Fibroblast of lung (primary cell): Measurements from ENCODE around the gene CYP11A1. TPM values are rescaled to one million over a fixed set of nuclear protein-coding genes. Genes with fewer than 3 reads are reported as not detected.

Experiments used
- DNase-seq, 2 donors: peaks; one replicate each; pipeline versions ENCODE4 v3.0.0 to v3.0.0-alpha.2; 2010; ENCODE audit warnings: low read depth in 2 of 2
- H2AFZ ChIP-seq: 2 replicates; pipeline ENCODE4 v1.5.1; 2012; ENCODE audit warnings: low read length, control low read depth, inconsistent platforms
- H3K27ac ChIP-seq: 2 replicates; pipeline ENCODE4 v1.5.1; 2011; ENCODE audit warnings: low read length, control low read depth; ENCODE audit not compliant: insufficient read depth
- H3K27me3 ChIP-seq: 2 replicates; pipeline ENCODE4 v1.5.1; 2011; ENCODE audit warnings: mild to moderate bottlenecking, low read length; ENCODE audit not compliant: control insufficient read depth, insufficient read depth
- H3K36me3 ChIP-seq: 2 replicates; pipeline ENCODE4 v1.5.1; 2011; ENCODE audit warnings: low read length; ENCODE audit not compliant: control insufficient read depth, insufficient read depth
- H3K4me1 ChIP-seq: 2 replicates; pipeline ENCODE4 v1.5.1; 2011; ENCODE audit warnings: low read length; ENCODE audit not compliant: control insufficient read depth, insufficient read depth; ENCODE audit errors: extremely low read depth
- H3K4me2 ChIP-seq: 2 replicates; pipeline ENCODE4 v1.5.1; 2011; ENCODE audit warnings: low read length, control low read depth; ENCODE audit not compliant: insufficient read depth; ENCODE audit errors: extremely low read depth
- H3K4me3 ChIP-seq, 4 experiments: fragments of 200-600 bp in 1 of 4; sonication (generic) in 1 of 4; replicated peaks in 1 of 4; 2 replicates each; pipeline ENCODE4 v1.5.1; 2011 to 2016; ENCODE audit warnings: low read length in 4 of 4, low read depth in 3 of 4, mild to moderate bottlenecking in 3 of 4, control low read depth in 2 of 4, inconsistent platforms in 1 of 4, mixed read lengths in 1 of 4; ENCODE audit not compliant: insufficient read depth in 1 of 4; ENCODE audit errors: control extremely low read depth in 1 of 4
- H3K79me2 ChIP-seq: 2 replicates; pipeline ENCODE4 v1.5.1; 2012; ENCODE audit warnings: mild to moderate bottlenecking, low read length, inconsistent platforms; ENCODE audit not compliant: control insufficient read depth, insufficient read depth
- H3K9ac ChIP-seq: 2 replicates; pipeline ENCODE4 v1.5.1; 2011; ENCODE audit warnings: mild to moderate bottlenecking, low read length, control low read depth; ENCODE audit not compliant: insufficient read depth
- H3K9me3 ChIP-seq: 2 replicates; pipeline ENCODE4 v1.5.1; 2012; ENCODE audit warnings: low read depth, low read length; ENCODE audit not compliant: control insufficient read depth, insufficient read depth
- H4K20me1 ChIP-seq: 2 replicates; pipeline ENCODE4 v1.5.1; 2011; ENCODE audit warnings: low read length; ENCODE audit not compliant: control insufficient read depth, insufficient read depth; ENCODE audit errors: extremely low read depth
- EZH2 ChIP-seq: IDR thresholded peaks from 2 replicates; pipeline ENCODE4 v1.5.1; 2012; ENCODE audit warnings: low read length, control low read depth, mild to moderate bottlenecking; ENCODE audit errors: missing control alignments
- polyA minus RNA-seq: library from RNA; depleted of rRNA, polyadenylated mRNA; stranded (reverse); fragments of >200 nt; gene quantifications from 2 replicates; pipeline ENCODE4 v1.2.3, GENCODE V29; 2011; ENCODE audit warnings: low replicate concordance
- polyA plus RNA-seq, 2 donors: library from polyadenylated mRNA; depleted of rRNA in 1 of 2; stranded (reverse) in 1 of 2; unstranded in 1 of 2; fragments of >200 nt; gene quantifications; 2 replicates each; pipeline ENCODE4 v1.2.1, GENCODE V29; 2011 to 2012; ENCODE audit warnings: missing spikeins in 1 of 2
- total RNA-seq: library from RNA; depleted of rRNA; stranded (reverse); fragments of >200 nt; gene quantifications from 2 replicates; pipeline ENCODE4 v1.2.1, GENCODE V29; 2014
- TF ChIP-seq, protein P1 (sequence below), 2 donors: IDR thresholded peaks in 1 of 2; conservative IDR thresholded peaks in 1 of 2; 1 replicate in 1 of 2; 2 replicates in 1 of 2; pipeline ENCODE4 v1.5.1; 2011 to 2012; ENCODE audit warnings: low read length in 2 of 2, control low read depth in 1 of 2, inconsistent platforms in 1 of 2, low read depth in 1 of 2, mild to moderate bottlenecking in 1 of 2

Gene CYP11A1
- 0.33 and 0.51 TPM in 2 replicates for total RNA-seq
- polyA plus RNA-seq, result 0.05 and 0.07 TPM in 2 replicates
- polyA plus RNA-seq (2012), result 0.15 TPM in 1 of 2 replicates, not detected in the other
- polyA minus RNA-seq, result 3.1 TPM in 1 of 2 replicates, not detected in the other

DNA sequence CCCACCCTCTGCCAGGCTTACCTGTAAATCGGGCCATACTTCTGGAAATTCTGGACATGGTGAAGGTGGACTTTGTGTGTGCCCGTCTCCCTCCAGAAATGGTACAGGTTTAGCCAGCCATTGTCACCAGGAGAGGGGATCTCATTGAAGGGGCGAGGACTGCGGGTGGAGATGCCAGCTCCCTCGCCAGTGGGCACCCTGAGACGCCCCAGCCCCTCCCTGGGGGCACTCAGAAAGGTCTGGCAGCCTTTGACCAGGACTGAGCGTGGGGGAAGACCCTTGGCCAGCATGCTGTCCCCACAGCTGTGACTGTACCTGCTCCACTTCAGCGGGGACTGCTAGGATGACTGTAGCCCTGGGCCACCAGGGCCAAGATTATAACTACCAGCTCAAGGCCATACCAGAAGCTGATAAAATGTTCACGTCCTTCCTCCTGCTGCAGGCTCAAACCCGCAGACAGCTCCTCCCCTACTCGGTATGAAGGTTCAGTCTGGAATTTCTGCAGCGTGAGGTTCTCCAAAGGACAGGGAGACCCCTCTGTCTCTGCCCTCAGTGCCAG is at the start of gene CYP11A1:
TSS of gene CYP11A1 (minus strand) at position 351 of the 559 bp plus-strand sequence. CDS start at position 290, 61 bp downstream.
- TF ChIP-seq EZH2, result no peak
- TF ChIP-seq, protein P1, sequence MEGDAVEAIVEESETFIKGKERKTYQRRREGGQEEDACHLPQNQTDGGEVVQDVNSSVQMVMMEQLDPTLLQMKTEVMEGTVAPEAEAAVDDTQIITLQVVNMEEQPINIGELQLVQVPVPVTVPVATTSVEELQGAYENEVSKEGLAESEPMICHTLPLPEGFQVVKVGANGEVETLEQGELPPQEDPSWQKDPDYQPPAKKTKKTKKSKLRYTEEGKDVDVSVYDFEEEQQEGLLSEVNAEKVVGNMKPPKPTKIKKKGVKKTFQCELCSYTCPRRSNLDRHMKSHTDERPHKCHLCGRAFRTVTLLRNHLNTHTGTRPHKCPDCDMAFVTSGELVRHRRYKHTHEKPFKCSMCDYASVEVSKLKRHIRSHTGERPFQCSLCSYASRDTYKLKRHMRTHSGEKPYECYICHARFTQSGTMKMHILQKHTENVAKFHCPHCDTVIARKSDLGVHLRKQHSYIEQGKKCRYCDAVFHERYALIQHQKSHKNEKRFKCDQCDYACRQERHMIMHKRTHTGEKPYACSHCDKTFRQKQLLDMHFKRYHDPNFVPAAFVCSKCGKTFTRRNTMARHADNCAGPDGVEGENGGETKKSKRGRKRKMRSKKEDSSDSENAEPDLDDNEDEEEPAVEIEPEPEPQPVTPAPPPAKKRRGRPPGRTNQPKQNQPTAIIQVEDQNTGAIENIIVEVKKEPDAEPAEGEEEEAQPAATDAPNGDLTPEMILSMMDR (conservative IDR thresholded peaks at IDR 0.05 in 1 of 2, IDR thresholded peaks at IDR 0.05 in 1 of 2; ENCODE audit: low read depth in 1 of 2, low read length in 2 of 2), result no peak
- Histone ChIP-seq H4K20me1 (no peaks in the 10 kb centered on the region), H3K9me3 (no peaks in the 10 kb centered on the region), H3K27ac (no peak within 1 kb of the TSS), H3K4me2 (no peak within 1 kb of the TSS), H3K4me1 (no peaks in the 10 kb centered on the region), H3K36me3 (no peaks in the 10 kb centered on the region), H3K9ac (no peak within 1 kb of the TSS), H3K4me3 (no peak within 1 kb of the TSS), H3K79me2 (no peaks in the 10 kb centered on the region), H2AFZ (no peak within 1 kb of the TSS), H3K27me3 (peaks cover 9% of the 10 kb centered on the region)
- no peak for DNase-seq

DNA sequence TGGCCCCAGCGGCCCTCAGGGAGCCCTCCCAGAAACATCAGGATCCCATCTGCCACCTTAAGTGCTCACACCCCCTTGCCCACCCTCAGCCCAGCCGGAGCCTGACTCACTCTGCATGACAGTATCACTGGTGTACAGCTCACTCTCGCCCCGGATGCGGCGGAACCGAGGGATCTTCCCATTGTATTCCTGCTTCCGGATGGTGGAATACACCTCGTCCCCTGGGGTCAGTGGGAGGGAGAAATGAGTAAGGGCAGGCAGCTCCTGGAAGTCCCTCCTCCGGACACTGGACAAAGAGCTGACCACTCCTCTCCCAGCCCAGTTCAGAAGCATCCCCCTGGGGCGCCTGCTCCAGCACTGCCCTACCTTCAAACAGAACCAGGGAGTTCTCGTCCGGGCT is 49.8 kb upstream of the CYP11A1 start:
- H3K4me3 ChIP-seq, result no peak overlapping the region
- H3K36me3 ChIP-seq, result peaks cover 10% of the 10 kb centered on the region
- no peaks in the 10 kb centered on the region for H3K9me3 ChIP-seq
- peak overlapping the region; percentile 20 for H3K27ac ChIP-seq
- H3K79me2 ChIP-seq, result peaks cover 35% of the 10 kb centered on the region
- no peak for TF ChIP-seq EZH2
- TF ChIP-seq, protein P1 (conservative IDR thresholded peaks at IDR 0.05 in 1 of 2, IDR thresholded peaks at IDR 0.05 in 1 of 2; ENCODE audit: low read depth in 1 of 2, low read length in 2 of 2), result no peak
- H3K9ac ChIP-seq, result no peak overlapping the region
- H3K4me2 ChIP-seq, result no peak overlapping the region
- H4K20me1 ChIP-seq, result no peaks in the 10 kb centered on the region
- no peak overlapping the region for H2AFZ ChIP-seq
- peak; percentile 53 to 81 for DNase-seq
- H3K27me3 ChIP-seq, result no peaks in the 10 kb centered on the region
- peaks cover 18% of the 10 kb centered on the region for H3K4me1 ChIP-seq

- no peak for DNase-seq
- H4K20me1 ChIP-seq, result no peaks in the 10 kb centered on the region
- H3K27me3 ChIP-seq, result no peaks in the 10 kb centered on the region
- H3K4me1 ChIP-seq, result peaks cover 14% of the 10 kb centered on the region
- H3K9ac ChIP-seq, result no peak overlapping the region
- no peak overlapping the region for H3K4me3 ChIP-seq
- no peaks in the 10 kb centered on the region for H3K9me3 ChIP-seq
- H3K36me3 ChIP-seq, result peaks cover 14% of the 10 kb centered on the region
- no peak overlapping the region for H3K27ac ChIP-seq
- peaks cover 25% of the 10 kb centered on the region for H3K79me2 ChIP-seq
- TF ChIP-seq, protein P1 (conservative IDR thresholded peaks at IDR 0.05 in 1 of 2, IDR thresholded peaks at IDR 0.05 in 1 of 2; ENCODE audit: low read depth in 1 of 2, low read length in 2 of 2), result no peak
- TF ChIP-seq EZH2, result no peak
- H3K4me2 ChIP-seq, result no peak overlapping the region
- H2AFZ ChIP-seq, result no peak overlapping the region
Measured at GRCh38 chr15:74415966-74416916, 48.8 kb upstream of the CYP11A1 start.
